ENCODE measurements around the gene SSH3.

The SSH3 gene

GRCh38 chr11:67288452-67289225, 14.7 kb upstream of the SSH3 start:
- H3K36me3 ChIP-seq (replicated peaks) = peaks cover 47% of the 10 kb centered on the region
- DNase-seq (ENCODE audit: low spot score in 2 of 2) = peak; percentile 70 to 91
- H3K4me1 ChIP-seq = peaks cover 7% of the 10 kb centered on the region
- no peaks in the 10 kb centered on the region for H3K27me3 ChIP-seq (ENCODE audit: low read depth)
- in situ Hi-C loops (cut with MboI; ENCODE audit: low sequenced_read_pairs) = no loop called here
- H3K9me3 ChIP-seq = no peaks in the 10 kb centered on the region
- H3K4me3 ChIP-seq = peak overlapping the region; percentile 86

- Histone ChIP-seq H3K4me1 (peaks cover 7% of the 10 kb centered on the region), H3K4me3 (peak within 1 kb of the TSS; percentile 86), H3K36me3 (replicated peaks) (peaks cover 41% of the 10 kb centered on the region), H3K9me3 (no peaks in the 10 kb centered on the region), H3K27me3 (ENCODE audit: low read depth) (no peaks in the 10 kb centered on the region)
- no peak for DNase-seq (ENCODE audit: low spot score in 2 of 2)
- in situ Hi-C loops (cut with MboI; ENCODE audit: low sequenced_read_pairs) = no loop called here
Observed at GRCh38 chr11:67289226-67289650, 14.1 kb upstream of the SSH3 start, which contains the start of gene ANKRD13D. Gene ANKRD13D, plus strand, starts transcription at chr11:67289303. Its CDS starts 158 bp downstream, at chr11:67289461.

- H3K27me3 ChIP-seq (ENCODE audit: low read depth) = no peaks in the 10 kb centered on the region
- peaks cover 37% of the 10 kb centered on the region for H3K36me3 ChIP-seq (replicated peaks)
- peak overlapping the region; percentile 57 for H3K4me3 ChIP-seq
- in situ Hi-C loops (cut with MboI; ENCODE audit: low sequenced_read_pairs) = no loop called here
- H3K9me3 ChIP-seq = no peaks in the 10 kb centered on the region
- no peak for DNase-seq (ENCODE audit: low spot score in 2 of 2)
- peaks cover 7% of the 10 kb centered on the region for H3K4me1 ChIP-seq
Observed at GRCh38 chr11:67289651-67290479, 13.5 kb upstream of the SSH3 start.

- in situ Hi-C loops (cut with MboI; ENCODE audit: low sequenced_read_pairs) = no loop called here
- H3K9me3 ChIP-seq = no peaks in the 10 kb centered on the region
- no peak for DNase-seq (ENCODE audit: low spot score in 2 of 2)
- H3K27me3 ChIP-seq (ENCODE audit: low read depth) = no peaks in the 10 kb centered on the region
- H3K36me3 ChIP-seq (replicated peaks) = peaks cover 28% of the 10 kb centered on the region
- no peak overlapping the region; the same call in 1 of the 2 replicates for H3K4me3 ChIP-seq
- peaks cover 7% of the 10 kb centered on the region for H3K4me1 ChIP-seq
Observed at GRCh38 chr11:67290801-67291200, 12.5 kb upstream of the SSH3 start.

GRCh38 chr11:67291481-67292381, 11.6 kb upstream of the SSH3 start:
- Histone ChIP-seq H3K27me3 (ENCODE audit: low read depth) (no peaks in the 10 kb centered on the region), H3K4me3 (no peak overlapping the region)

GRCh38 chr11:67292671-67293070, 10.7 kb upstream of the SSH3 start:
- Histone ChIP-seq H3K4me1 (peaks cover 7% of the 10 kb centered on the region), H3K27me3 (ENCODE audit: low read depth) (no peaks in the 10 kb centered on the region), H3K36me3 (replicated peaks) (peaks cover 22% of the 10 kb centered on the region), H3K4me3 (no peak overlapping the region), H3K9me3 (no peaks in the 10 kb centered on the region)
- in situ Hi-C loops (cut with MboI; ENCODE audit: low sequenced_read_pairs) = no loop called here
- no peak for DNase-seq (ENCODE audit: low spot score in 2 of 2)

More at GRCh38 chr11:67291481-67292381, 11.6 kb upstream of the SSH3 start:
- Histone ChIP-seq H3K4me1 (peaks cover 7% of the 10 kb centered on the region), H3K36me3 (replicated peaks) (peaks cover 22% of the 10 kb centered on the region), H3K9me3 (no peaks in the 10 kb centered on the region)
- DNase-seq (ENCODE audit: low spot score in 2 of 2) = no peak
- in situ Hi-C loops (cut with MboI; ENCODE audit: low sequenced_read_pairs) = no loop called here

- Histone ChIP-seq H3K27me3 (ENCODE audit: low read depth) (no peaks in the 10 kb centered on the region), H3K36me3 (replicated peaks) (peaks cover 22% of the 10 kb centered on the region), H3K9me3 (no peaks in the 10 kb centered on the region), H3K4me3 (no peak overlapping the region), H3K4me1 (peaks cover 4% of the 10 kb centered on the region)
- in situ Hi-C loops (cut with MboI; ENCODE audit: low sequenced_read_pairs) = no loop called here
- no peak for DNase-seq (ENCODE audit: low spot score in 2 of 2)
Observed at GRCh38 chr11:67293090-67293489, 10.2 kb upstream of the SSH3 start.

GRCh38 chr11:67295846-67296245, 7.5 kb upstream of the SSH3 start:
- H3K4me1 ChIP-seq = no peaks in the 10 kb centered on the region
- H3K4me3 ChIP-seq = no peak overlapping the region
- no peaks in the 10 kb centered on the region for H3K9me3 ChIP-seq
- H3K36me3 ChIP-seq (replicated peaks) = peaks cover 25% of the 10 kb centered on the region
- in situ Hi-C loops (cut with MboI; ENCODE audit: low sequenced_read_pairs) = no loop called here
- H3K27me3 ChIP-seq (ENCODE audit: low read depth) = no peaks in the 10 kb centered on the region
- no peak for DNase-seq (ENCODE audit: low spot score in 2 of 2)

- Histone ChIP-seq H3K4me3 (no peak overlapping the region), H3K36me3 (replicated peaks) (peaks cover 9% of the 10 kb centered on the region), H3K9me3 (no peaks in the 10 kb centered on the region), H3K27me3 (ENCODE audit: low read depth) (no peaks in the 10 kb centered on the region), H3K4me1 (peaks cover 9% of the 10 kb centered on the region)
- DNase-seq (ENCODE audit: low spot score in 2 of 2) = no peak
- in situ Hi-C loops (cut with MboI; ENCODE audit: low sequenced_read_pairs) = no loop called here
Observed at GRCh38 chr11:67298786-67299185, 4.5 kb upstream of the SSH3 start.

- Histone ChIP-seq H3K4me1 (peaks cover 15% of the 10 kb centered on the region), H3K27me3 (ENCODE audit: low read depth) (no peaks in the 10 kb centered on the region), H3K4me3 (no peak overlapping the region), H3K36me3 (replicated peaks) (peaks cover 9% of the 10 kb centered on the region), H3K9me3 (no peaks in the 10 kb centered on the region)
- in situ Hi-C loops (cut with MboI; ENCODE audit: low sequenced_read_pairs) = no loop called here
- DNase-seq (ENCODE audit: low spot score in 2 of 2) = no peak
Observed at GRCh38 chr11:67299471-67300191, 3.7 kb upstream of the SSH3 start.

GRCh38 chr11:67300256-67300755, 3.0 kb upstream of the SSH3 start:
- no peaks in the 10 kb centered on the region for H3K27me3 ChIP-seq (ENCODE audit: low read depth)
- in situ Hi-C loops (cut with MboI; ENCODE audit: low sequenced_read_pairs) = no loop called here
- no peak overlapping the region for H3K4me3 ChIP-seq
- DNase-seq (ENCODE audit: low spot score in 2 of 2) = no peak
- peaks cover 18% of the 10 kb centered on the region for H3K4me1 ChIP-seq
- no peaks in the 10 kb centered on the region for H3K9me3 ChIP-seq
- peaks cover 9% of the 10 kb centered on the region for H3K36me3 ChIP-seq (replicated peaks)

- no peak for DNase-seq (ENCODE audit: low spot score in 2 of 2)
- H3K4me3 ChIP-seq = no peak overlapping the region
- peaks cover 9% of the 10 kb centered on the region for H3K36me3 ChIP-seq (replicated peaks)
- no peaks in the 10 kb centered on the region for H3K27me3 ChIP-seq (ENCODE audit: low read depth)
- H3K4me1 ChIP-seq = peaks cover 18% of the 10 kb centered on the region
- no peaks in the 10 kb centered on the region for H3K9me3 ChIP-seq
- in situ Hi-C loops (cut with MboI; ENCODE audit: low sequenced_read_pairs) = no loop called here
Observed at GRCh38 chr11:67300756-67301312, 2.5 kb upstream of the SSH3 start.
